Panc1 (cell line): ENCODE results near the gene MYLK2.

Experiments
- POLR2AphosphoS5 ChIP-seq: IDR thresholded peaks from 2 replicates; pipeline ENCODE4 v1.6.1; 2012; ENCODE audit warnings: mild to moderate bottlenecking, low read depth, low read length, moderate library complexity
- TF ChIP-seq, protein P1 (sequence below): fragments of 450-650 bp; IDR thresholded peaks from 2 replicates; pipeline ENCODE4 v1.5.1; 2017; ENCODE audit warnings: mild to moderate bottlenecking
- TF ChIP-seq, protein P2 (sequence below), 2 experiments: IDR thresholded peaks; 2 replicates each; pipeline ENCODE4 v1.6.1; 2011 to 2012; ENCODE audit warnings: low read depth in 2 of 2, control low read depth in 1 of 2, low read length in 1 of 2, mild to moderate bottlenecking in 1 of 2, moderate library complexity in 1 of 2; ENCODE audit not compliant: insufficient read depth in 1 of 2

GRCh38 chr20:31831211-31831610 is 12.1 kb downstream of the MYLK2 start:
- TF ChIP-seq, protein P1, sequence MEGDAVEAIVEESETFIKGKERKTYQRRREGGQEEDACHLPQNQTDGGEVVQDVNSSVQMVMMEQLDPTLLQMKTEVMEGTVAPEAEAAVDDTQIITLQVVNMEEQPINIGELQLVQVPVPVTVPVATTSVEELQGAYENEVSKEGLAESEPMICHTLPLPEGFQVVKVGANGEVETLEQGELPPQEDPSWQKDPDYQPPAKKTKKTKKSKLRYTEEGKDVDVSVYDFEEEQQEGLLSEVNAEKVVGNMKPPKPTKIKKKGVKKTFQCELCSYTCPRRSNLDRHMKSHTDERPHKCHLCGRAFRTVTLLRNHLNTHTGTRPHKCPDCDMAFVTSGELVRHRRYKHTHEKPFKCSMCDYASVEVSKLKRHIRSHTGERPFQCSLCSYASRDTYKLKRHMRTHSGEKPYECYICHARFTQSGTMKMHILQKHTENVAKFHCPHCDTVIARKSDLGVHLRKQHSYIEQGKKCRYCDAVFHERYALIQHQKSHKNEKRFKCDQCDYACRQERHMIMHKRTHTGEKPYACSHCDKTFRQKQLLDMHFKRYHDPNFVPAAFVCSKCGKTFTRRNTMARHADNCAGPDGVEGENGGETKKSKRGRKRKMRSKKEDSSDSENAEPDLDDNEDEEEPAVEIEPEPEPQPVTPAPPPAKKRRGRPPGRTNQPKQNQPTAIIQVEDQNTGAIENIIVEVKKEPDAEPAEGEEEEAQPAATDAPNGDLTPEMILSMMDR = no peak
- TF ChIP-seq POLR2AphosphoS5 = no peak
- TF ChIP-seq, protein P2, sequence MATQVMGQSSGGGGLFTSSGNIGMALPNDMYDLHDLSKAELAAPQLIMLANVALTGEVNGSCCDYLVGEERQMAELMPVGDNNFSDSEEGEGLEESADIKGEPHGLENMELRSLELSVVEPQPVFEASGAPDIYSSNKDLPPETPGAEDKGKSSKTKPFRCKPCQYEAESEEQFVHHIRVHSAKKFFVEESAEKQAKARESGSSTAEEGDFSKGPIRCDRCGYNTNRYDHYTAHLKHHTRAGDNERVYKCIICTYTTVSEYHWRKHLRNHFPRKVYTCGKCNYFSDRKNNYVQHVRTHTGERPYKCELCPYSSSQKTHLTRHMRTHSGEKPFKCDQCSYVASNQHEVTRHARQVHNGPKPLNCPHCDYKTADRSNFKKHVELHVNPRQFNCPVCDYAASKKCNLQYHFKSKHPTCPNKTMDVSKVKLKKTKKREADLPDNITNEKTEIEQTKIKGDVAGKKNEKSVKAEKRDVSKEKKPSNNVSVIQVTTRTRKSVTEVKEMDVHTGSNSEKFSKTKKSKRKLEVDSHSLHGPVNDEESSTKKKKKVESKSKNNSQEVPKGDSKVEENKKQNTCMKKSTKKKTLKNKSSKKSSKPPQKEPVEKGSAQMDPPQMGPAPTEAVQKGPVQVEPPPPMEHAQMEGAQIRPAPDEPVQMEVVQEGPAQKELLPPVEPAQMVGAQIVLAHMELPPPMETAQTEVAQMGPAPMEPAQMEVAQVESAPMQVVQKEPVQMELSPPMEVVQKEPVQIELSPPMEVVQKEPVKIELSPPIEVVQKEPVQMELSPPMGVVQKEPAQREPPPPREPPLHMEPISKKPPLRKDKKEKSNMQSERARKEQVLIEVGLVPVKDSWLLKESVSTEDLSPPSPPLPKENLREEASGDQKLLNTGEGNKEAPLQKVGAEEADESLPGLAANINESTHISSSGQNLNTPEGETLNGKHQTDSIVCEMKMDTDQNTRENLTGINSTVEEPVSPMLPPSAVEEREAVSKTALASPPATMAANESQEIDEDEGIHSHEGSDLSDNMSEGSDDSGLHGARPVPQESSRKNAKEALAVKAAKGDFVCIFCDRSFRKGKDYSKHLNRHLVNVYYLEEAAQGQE (IDR thresholded peaks at IDR 0.05; ENCODE audit: insufficient read depth in 1 of 2, low read depth in 2 of 2, low read length in 1 of 2) = no peak
